Measurements from ENCODE around the gene USP5.

GRCh38 chr12:6826734-6827436 is 25.1 kb upstream of the USP5 start:
- TF ChIP-seq, protein P1, sequence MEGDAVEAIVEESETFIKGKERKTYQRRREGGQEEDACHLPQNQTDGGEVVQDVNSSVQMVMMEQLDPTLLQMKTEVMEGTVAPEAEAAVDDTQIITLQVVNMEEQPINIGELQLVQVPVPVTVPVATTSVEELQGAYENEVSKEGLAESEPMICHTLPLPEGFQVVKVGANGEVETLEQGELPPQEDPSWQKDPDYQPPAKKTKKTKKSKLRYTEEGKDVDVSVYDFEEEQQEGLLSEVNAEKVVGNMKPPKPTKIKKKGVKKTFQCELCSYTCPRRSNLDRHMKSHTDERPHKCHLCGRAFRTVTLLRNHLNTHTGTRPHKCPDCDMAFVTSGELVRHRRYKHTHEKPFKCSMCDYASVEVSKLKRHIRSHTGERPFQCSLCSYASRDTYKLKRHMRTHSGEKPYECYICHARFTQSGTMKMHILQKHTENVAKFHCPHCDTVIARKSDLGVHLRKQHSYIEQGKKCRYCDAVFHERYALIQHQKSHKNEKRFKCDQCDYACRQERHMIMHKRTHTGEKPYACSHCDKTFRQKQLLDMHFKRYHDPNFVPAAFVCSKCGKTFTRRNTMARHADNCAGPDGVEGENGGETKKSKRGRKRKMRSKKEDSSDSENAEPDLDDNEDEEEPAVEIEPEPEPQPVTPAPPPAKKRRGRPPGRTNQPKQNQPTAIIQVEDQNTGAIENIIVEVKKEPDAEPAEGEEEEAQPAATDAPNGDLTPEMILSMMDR (IDR thresholded peaks at IDR 0.05): no peak
- TF ChIP-seq EZH2 (IDR thresholded peaks at IDR 0.05; ENCODE audit: borderline replicate concordance, insufficient read depth, low read depth, low read length, poor library complexity, severe bottlenecking): no peak

Measured in B cell (primary cell).